Endometrium (tissue), 2 donors: ENCODE measurements around the gene STON1.
"Not testable (repeated sequence)": the region's sequence is repeated elsewhere in the genome, so short reads cannot be mapped to it uniquely, and the experiment has no call there.

Source experiments
- FAIRE-seq: peaks from 2 replicates; lab custom pipeline; 2012; peaks lifted over from hg19 to GRCh38; lab: Jason Lieb, UNC
- donor health status: control.
- donor health status: control.

The STON1 gene

GRCh38 chr2:48569433-48569832 lies 39.5 kb downstream of the STON1 start:
- no peak for FAIRE-seq

GRCh38 chr2:48572816-48573215 lies 42.9 kb downstream of the STON1 start:
- no peak for FAIRE-seq

- no peak for FAIRE-seq
Measured at GRCh38 chr2:48574353-48575287, 44.7 kb downstream of the STON1 start.

GRCh38 chr2:48578313-48578712 lies 48.4 kb downstream of the STON1 start:
- no peak for FAIRE-seq

GRCh38 chr2:48583961-48584360 lies 54.0 kb downstream of the STON1 start:
- FAIRE-seq, result no peak

GRCh38 chr2:48584551-48584950 lies 54.6 kb downstream of the STON1 start:
- FAIRE-seq, result no peak

GRCh38 chr2:48586433-48586832 lies 56.5 kb downstream of the STON1 start:
- no peak for FAIRE-seq

GRCh38 chr2:48587560-48587959 lies 57.6 kb downstream of the STON1 start:
- FAIRE-seq, result no peak

- no peak for FAIRE-seq
Measured at GRCh38 chr2:48587961-48588360, 58.0 kb downstream of the STON1 start.

- FAIRE-seq, result no peak
Measured at GRCh38 chr2:48588745-48589144, 58.8 kb downstream of the STON1 start.

- FAIRE-seq, result peak; percentile 68
Measured at GRCh38 chr2:48589170-48589767, 59.3 kb downstream of the STON1 start.

GRCh38 chr2:48590017-48590416 lies 60.1 kb downstream of the STON1 start:
- FAIRE-seq, result no peak

- FAIRE-seq, result no peak
Measured at GRCh38 chr2:48592067-48592466, 62.1 kb downstream of the STON1 start.

GRCh38 chr2:48596751-48597150 lies 66.8 kb downstream of the STON1 start:
- not testable (repeated sequence) for FAIRE-seq

- FAIRE-seq, result no peak
Measured at GRCh38 chr2:48597492-48597891, 67.5 kb downstream of the STON1 start.

- FAIRE-seq, result peak; percentile 74
Measured at GRCh38 chr2:48600204-48600813, 70.4 kb downstream of the STON1 start.

- FAIRE-seq, result no peak
Measured at GRCh38 chr2:48600917-48601316, 71.0 kb downstream of the STON1 start.

GRCh38 chr2:48601349-48601748 lies 71.4 kb downstream of the STON1 start:
- FAIRE-seq, result no peak

GRCh38 chr2:48605482-48606175 lies 75.7 kb downstream of the STON1 start:
- FAIRE-seq, result no peak

- no peak for FAIRE-seq
Measured at GRCh38 chr2:48607307-48608014, 77.5 kb downstream of the STON1 start.

- FAIRE-seq, result no peak
Measured at GRCh38 chr2:48613211-48613610, 83.3 kb downstream of the STON1 start.

- not testable (repeated sequence) for FAIRE-seq
Measured at GRCh38 chr2:48614581-48614980, 84.6 kb downstream of the STON1 start.
